ENCODE results near the gene COL25A1.

Gene COL25A1

DNA sequence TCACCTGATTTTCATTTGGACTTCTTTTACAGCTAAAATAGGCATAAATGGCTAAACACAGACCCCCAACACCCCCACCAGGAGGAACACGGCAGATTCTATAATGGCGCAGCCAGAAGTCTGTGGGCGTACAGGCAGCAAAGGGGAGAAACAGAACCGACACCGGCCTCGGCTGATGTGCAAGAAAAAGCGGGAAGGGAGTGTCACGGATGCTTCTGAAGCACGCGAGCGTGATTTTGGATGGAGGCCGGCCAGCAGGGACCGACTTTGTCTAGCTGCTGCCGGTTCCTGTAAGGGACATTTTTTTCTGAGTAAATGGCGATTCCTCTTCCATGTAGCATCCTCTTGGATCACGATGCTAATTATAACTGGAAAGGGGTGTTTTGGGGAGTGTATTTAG, 514.7 kb downstream of the COL25A1 start:
- Histone ChIP-seq H3K9ac (ENCODE audit: low read length) (no peak overlapping the region), H3K79me2 (ENCODE audit: low read length) (no peaks in the 10 kb centered on the region), H4K20me1 (ENCODE audit: insufficient read depth, low read length) (no peaks in the 10 kb centered on the region), H2AFZ (ENCODE audit: low read depth, low read length) (no peak overlapping the region), H3K4me2 (ENCODE audit: low read length) (no peak overlapping the region), H3K27me3 (ENCODE audit: low read depth, low read length) (no peaks in the 10 kb centered on the region), H3K4me1 (ENCODE audit: low read length) (no peaks in the 10 kb centered on the region), H3K27ac (ENCODE audit: low read length) (no peak overlapping the region), H3K36me3 (replicated peaks; ENCODE audit: low read depth, low read length) (no peaks in the 10 kb centered on the region), H3K4me3 (ENCODE audit: low read length) (no peak overlapping the region), H3K9me3 (ENCODE audit: insufficient read depth, low read length) (no peaks in the 10 kb centered on the region)
- TF ChIP-seq, protein P1, sequence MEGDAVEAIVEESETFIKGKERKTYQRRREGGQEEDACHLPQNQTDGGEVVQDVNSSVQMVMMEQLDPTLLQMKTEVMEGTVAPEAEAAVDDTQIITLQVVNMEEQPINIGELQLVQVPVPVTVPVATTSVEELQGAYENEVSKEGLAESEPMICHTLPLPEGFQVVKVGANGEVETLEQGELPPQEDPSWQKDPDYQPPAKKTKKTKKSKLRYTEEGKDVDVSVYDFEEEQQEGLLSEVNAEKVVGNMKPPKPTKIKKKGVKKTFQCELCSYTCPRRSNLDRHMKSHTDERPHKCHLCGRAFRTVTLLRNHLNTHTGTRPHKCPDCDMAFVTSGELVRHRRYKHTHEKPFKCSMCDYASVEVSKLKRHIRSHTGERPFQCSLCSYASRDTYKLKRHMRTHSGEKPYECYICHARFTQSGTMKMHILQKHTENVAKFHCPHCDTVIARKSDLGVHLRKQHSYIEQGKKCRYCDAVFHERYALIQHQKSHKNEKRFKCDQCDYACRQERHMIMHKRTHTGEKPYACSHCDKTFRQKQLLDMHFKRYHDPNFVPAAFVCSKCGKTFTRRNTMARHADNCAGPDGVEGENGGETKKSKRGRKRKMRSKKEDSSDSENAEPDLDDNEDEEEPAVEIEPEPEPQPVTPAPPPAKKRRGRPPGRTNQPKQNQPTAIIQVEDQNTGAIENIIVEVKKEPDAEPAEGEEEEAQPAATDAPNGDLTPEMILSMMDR (IDR thresholded peaks at IDR 0.05; ENCODE audit: low read depth, low read length): no peak
- TF ChIP-seq EZH2phosphoT487 (IDR thresholded peaks at IDR 0.05; ENCODE audit: low read depth): no peak

DNA sequence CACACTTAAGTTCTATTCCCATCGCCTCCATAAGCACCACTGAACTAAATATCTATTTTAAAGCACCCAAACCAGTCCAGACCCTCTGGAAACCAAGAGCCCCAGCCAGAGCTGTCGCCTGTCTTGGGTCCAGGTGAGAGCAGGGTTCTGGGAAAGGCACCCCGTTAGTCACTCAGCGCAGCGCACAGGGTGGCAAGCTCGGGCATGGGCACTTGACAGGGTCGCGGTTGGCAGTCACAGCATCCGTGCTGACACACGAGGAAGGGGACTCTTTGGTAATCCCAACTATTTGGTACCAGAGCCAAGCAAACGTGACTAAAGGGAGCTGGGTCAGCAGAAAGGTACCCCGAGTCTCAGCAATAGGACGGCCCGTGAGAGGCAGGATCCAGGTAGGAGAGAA, 515.4 kb downstream of the COL25A1 start:
- Histone ChIP-seq H3K27ac (ENCODE audit: low read length) (no peak overlapping the region), H3K9me3 (ENCODE audit: insufficient read depth, low read length) (no peaks in the 10 kb centered on the region), H3K4me2 (ENCODE audit: low read length) (no peak overlapping the region), H3K4me1 (ENCODE audit: low read length) (no peaks in the 10 kb centered on the region), H3K27me3 (ENCODE audit: low read depth, low read length) (no peaks in the 10 kb centered on the region), H3K36me3 (replicated peaks; ENCODE audit: low read depth, low read length) (no peaks in the 10 kb centered on the region), H4K20me1 (ENCODE audit: insufficient read depth, low read length) (no peaks in the 10 kb centered on the region), H3K4me3 (ENCODE audit: low read length) (no peak overlapping the region), H2AFZ (ENCODE audit: low read depth, low read length) (no peak overlapping the region), H3K79me2 (ENCODE audit: low read length) (no peaks in the 10 kb centered on the region), H3K9ac (ENCODE audit: low read length) (no peak overlapping the region)
- TF ChIP-seq EZH2phosphoT487 (IDR thresholded peaks at IDR 0.05; ENCODE audit: low read depth): no peak
- TF ChIP-seq, protein P1 (IDR thresholded peaks at IDR 0.05; ENCODE audit: low read depth, low read length): no peak

DNA sequence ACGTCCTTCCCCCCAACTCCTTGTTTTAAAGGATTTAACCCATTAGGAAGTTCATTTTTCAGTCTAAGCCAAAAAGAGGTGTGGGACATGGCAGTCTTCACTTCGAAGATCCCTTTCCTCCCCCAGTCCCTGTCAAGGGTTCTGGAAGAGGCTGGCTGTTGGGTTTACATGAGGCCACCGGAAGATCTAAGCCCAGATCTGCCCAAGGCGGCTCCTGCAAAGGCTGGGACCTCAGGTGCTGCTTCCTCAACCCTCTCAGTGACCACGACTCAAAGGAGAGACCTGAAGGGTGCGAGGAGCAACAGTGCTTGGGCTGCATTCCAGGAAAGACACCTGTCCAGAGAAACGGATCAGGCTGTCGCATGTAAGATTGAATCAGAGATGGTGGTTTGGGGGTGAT, 516.1 kb downstream of the COL25A1 start:
- Histone ChIP-seq H3K4me2 (ENCODE audit: low read length) (no peak overlapping the region), H3K4me1 (ENCODE audit: low read length) (no peaks in the 10 kb centered on the region), H3K36me3 (replicated peaks; ENCODE audit: low read depth, low read length) (no peaks in the 10 kb centered on the region), H3K27me3 (ENCODE audit: low read depth, low read length) (no peaks in the 10 kb centered on the region), H3K4me3 (ENCODE audit: low read length) (no peak overlapping the region), H3K27ac (ENCODE audit: low read length) (no peak overlapping the region), H3K79me2 (ENCODE audit: low read length) (no peaks in the 10 kb centered on the region), H4K20me1 (ENCODE audit: insufficient read depth, low read length) (no peaks in the 10 kb centered on the region), H3K9me3 (ENCODE audit: insufficient read depth, low read length) (no peaks in the 10 kb centered on the region), H2AFZ (ENCODE audit: low read depth, low read length) (no peak overlapping the region), H3K9ac (ENCODE audit: low read length) (no peak overlapping the region)
- TF ChIP-seq, protein P1 (IDR thresholded peaks at IDR 0.05; ENCODE audit: low read depth, low read length): no peak
- TF ChIP-seq EZH2phosphoT487 (IDR thresholded peaks at IDR 0.05; ENCODE audit: low read depth): no peak

DNA sequence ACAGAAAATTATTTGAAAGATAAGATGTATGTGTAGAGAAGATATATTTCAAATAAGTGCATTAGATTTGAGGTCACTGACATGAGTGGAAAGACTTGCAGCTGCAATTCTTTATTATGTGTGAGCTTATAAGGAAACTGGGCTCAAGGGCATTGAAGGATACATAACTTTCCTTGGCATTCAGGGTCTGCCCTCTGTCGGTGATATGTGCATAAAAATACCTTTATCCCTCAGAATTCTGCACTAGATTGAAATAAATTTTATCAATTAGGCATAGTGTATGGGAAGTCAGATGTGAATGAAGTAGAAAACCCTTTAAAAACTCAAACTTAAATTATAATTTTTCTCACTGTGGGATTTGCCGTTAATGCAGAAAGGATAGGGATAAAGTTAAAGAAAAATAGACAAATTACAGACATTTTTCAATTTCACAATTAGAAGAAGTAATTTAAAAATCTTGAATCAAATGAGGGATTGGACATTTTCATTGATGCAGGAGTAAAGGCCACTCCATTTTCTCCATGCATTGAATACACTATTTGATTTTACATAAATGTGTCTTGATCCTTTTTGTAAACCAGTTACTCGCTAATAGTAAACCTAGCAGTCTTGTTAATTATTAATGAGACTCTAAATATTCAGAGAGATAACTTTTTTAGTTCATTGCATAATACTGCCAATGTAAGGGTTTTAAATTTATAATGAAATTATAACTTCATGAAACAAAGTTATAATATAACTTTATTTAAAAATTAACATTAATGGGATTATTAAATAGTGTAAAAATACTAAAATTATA, 518.6 kb downstream of the COL25A1 start:
- Histone ChIP-seq H3K9ac (ENCODE audit: low read length) (no peak overlapping the region), H3K9me3 (ENCODE audit: insufficient read depth, low read length) (no peaks in the 10 kb centered on the region), H4K20me1 (ENCODE audit: insufficient read depth, low read length) (no peaks in the 10 kb centered on the region), H3K79me2 (ENCODE audit: low read length) (no peaks in the 10 kb centered on the region), H3K27ac (ENCODE audit: low read length) (no peak overlapping the region), H3K27me3 (ENCODE audit: low read depth, low read length) (no peaks in the 10 kb centered on the region), H3K4me2 (ENCODE audit: low read length) (no peak overlapping the region), H3K4me1 (ENCODE audit: low read length) (no peaks in the 10 kb centered on the region), H2AFZ (ENCODE audit: low read depth, low read length) (no peak overlapping the region), H3K4me3 (ENCODE audit: low read length) (no peak overlapping the region), H3K36me3 (replicated peaks; ENCODE audit: low read depth, low read length) (no peaks in the 10 kb centered on the region)
- no peak for TF ChIP-seq EZH2phosphoT487 (IDR thresholded peaks at IDR 0.05; ENCODE audit: low read depth)
- TF ChIP-seq, protein P1 (IDR thresholded peaks at IDR 0.05; ENCODE audit: low read depth, low read length): peak; percentile 29
